Dermis microvascular lymphatic vessel endothelial cell (primary cell): ENCODE data around the gene PYGM. TPM values are rescaled to one million over a fixed set of nuclear protein-coding genes. Genes with fewer than 3 reads are reported as not detected.
A peak's percentile ranks its signal among the peaks of the same experiment; 100 is the strongest.
"Not testable (repeated sequence)": the region's sequence is repeated elsewhere in the genome, so short reads cannot be mapped to it uniquely, and the experiment has no call there.

Source experiments
- DNase-seq, 2 donors: peaks; one replicate each; pipeline versions ENCODE4 v3.0.0 to v3.0.0-alpha.2; 2010; ENCODE audit warnings: low read depth in 2 of 2
- total RNA-seq: library from RNA; depleted of rRNA; stranded (reverse); fragments of >200 nt; gene quantifications from 2 replicates; pipeline ENCODE4 v1.2.1, GENCODE V29; 2014

The PYGM gene
- total RNA-seq, 1 donor from 2014 or later, result 0.13 TPM

DNA sequence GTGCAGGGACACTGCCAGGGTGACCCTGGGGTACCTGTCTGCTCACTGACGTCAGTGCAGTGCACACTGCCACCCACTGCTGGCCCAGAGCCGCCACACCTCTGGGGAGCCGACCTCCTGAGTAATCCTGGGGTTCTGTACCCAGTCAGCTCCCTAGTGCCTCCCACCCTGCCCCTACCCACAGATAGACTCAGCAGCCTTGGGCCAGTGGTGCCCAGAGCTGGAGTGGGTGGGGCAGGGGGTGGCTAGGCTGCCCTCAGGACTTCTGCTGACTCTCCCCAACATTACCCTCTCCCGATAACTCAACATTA is 42.6 kb downstream of the PYGM start:
- DNase-seq, result no peak

DNA sequence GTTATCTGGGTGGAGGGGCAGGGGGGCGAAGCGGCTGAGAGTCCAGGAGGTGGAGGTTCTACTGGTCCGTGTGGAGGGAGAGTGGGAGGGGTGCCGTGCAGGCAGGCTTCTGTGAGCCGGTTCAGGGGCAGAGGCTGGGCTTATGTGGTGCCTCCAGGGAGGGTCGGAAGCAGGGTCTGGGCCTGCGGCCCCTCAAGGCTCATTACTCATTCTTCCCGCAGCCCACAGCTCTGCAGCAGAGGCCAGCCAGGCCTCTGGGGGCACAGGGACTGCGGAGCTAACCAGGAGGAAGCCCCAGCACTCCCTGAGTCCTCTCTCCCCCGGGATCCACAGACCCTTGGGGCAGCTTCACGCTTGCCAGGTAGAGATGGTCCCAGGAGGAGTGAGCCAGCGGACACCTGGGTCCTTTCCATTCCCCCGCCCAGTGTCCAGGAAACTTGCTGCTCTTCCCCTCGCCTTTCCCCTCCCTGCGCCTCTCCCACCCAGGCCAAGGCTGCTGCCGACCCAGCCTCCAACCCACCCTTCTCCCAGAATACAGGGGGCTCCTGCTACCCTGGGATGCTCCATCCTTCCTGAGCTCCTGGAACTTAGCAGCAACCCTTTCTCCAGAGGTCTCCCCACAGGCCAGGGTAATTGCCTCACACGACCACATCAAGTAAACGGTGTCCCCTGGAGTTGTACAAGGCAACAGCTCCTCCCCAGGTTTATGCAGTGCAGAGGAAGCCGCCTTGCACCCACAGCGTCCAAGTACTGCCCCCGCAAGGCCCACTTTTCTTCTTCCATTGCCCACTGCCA is 43.1 kb downstream of the PYGM start:
- DNase-seq, result no peak

DNA sequence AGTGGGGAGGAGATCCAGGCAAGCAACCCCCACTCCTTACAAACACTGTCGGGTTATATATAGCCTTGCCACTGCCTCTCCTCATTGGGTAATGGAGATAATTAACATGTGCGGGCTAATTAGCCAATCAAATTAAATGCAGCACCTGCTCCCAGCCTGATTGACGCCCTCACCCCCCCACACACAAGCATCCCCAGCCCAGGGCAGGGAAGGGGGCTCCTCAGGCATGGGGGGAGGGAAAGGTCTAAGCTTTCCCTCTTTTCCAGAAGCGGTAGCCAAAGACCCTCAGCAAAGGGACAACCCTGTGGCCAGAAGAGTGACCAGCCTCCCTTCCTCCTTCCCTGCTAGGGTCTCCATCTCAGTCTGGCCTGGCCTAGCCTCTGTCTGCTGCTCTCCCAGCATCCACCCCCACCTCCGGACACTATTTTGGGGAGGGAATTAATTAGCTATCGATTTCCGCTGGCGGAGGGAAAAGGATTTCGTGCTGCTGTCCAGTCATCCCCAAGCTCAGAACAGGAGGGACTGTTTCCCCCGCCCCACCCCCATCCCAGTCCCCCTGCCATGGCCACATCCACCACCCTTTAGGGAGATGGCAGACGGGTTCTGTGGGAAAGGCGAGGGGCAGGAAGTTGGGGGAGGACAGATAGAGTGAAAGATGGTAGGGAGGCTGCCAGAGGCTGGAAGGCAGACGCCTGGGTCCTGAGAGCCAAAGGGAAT is 43.9 kb downstream of the PYGM start:
- no peak for DNase-seq

DNA sequence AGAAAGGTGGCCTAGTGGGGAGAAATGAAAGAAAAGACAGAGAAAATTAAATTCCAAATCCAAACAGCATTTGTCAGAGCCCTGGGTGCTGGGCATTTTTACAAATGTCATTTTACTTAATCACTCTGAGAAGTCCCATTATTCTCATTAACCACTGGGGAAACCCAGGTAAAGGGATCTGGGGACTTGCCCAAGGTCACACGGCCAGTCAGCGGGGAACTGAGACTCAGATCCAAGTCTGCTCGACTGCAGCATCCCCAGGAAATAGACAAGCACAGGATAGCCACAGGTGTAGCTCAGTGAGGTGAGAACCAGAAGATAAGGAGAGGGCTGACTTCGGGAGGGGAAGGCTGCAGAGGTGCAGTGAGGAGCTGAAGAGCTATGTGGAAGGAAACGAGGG is 44.7 kb downstream of the PYGM start:
- no peak for DNase-seq

DNA sequence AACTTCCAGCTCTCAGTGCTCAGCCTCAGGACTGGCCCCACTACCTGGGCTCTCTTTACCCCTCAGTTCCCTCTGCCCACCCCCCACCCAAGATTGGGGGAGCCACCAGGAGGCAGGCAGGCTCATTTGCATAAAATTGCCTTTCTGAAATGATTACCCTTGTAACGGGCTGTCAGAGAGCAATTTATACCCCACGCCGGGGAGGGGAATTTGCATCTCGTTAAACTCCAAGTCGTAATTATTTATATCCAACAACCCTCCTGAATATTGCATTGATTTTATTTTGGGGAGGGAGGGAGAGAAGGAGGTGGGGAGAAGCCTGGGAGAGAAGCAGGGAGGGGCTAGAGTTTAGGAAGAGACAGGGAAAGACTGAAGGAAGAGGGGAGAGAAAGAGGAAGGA is 45.1 kb downstream of the PYGM start:
- DNase-seq, result no peak

DNA sequence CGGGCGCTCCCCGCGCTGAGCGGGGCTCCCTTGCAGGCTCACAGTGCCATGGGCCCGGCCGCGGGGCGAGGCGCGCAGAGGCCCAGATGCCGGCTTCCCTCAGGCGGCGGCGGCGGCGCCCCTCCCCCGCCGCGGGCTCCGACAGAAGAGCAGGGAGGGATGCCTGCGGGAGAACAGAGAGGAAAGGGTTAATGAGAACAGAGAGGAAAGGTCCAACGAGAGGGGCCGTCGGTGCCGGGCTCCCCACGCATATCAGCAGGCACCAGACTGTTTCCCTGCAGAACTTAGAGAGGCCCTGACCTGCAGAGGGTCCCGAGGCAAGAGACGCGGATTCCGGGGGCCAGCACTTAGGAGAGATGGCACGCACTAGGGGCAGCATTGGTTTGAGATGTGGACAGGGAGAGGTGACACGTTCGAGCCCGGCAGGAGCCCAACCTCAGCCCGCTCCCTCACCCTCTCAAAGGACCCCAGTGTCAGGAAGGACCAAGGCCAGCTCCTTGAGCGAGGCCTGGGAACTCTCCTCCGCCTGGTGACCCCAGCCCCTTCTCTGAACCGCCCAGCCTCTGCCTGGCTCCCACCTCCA is 45.9 kb downstream of the PYGM start:
- DNase-seq, result no peak

DNA sequence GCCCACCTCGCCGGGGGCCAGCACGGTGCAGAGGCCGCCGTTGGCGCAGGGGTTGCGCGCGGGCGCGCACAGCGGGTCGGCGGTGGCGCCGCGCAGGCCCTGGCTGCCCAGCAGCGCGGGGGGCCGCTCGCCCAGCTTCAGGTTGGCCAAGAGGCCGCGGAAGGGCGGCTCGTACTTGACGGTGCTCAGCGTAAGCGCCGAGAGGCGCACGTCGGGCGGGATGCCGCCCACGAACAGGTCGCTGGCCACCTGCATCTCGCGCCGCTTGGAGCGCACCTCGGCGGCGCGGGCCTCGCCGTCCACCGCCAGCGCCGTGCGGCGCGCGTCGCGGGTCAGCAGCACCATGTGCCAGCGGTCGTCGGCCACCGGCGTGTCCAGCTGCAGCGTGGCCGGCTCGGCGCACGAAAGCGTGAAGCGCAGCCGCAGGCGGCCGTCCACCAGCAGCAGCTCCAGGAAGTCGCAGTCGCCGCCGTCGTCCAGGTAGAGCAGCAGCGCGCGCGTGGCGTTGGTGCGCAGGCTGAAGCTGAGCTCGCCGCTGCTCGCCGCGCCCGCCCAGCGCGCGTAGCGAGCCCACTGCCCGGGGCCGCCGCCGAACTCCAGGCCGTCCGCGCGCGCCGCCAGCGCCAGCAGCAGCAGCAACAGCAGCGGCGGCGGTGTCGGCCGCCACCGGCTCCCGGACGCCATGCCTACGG is 46.6 kb downstream of the PYGM start:
- DNase-seq, result peak; percentile 39 to 81

DNA sequence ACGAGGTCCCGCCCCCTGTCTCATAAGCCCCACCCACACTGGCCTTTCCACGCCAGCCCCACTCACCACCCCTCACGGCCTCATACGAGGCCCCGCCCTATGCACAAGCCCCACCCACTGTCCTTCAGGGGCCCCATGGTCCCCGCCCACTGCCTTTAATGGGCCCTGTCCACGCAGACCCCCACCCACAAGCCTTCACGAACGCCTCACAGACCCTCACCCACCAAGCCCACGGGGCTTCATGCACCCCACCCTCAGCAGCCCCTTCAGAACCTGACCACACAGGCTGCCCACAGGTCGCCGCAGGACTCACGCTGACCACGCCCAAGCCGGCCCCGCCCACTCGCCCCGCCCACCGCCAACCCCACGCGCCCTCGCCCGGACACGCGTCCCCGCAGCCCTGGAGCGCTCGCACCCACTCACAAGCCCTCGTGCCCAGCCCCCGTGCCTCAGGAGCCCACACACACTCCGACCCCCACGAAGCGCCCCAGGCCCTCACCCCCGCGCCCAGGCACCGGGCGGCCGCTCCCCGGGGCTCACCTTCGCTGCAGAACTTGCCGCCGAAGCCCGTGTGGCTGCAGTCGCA is 47.3 kb downstream of the PYGM start:
- DNase-seq, result no peak

DNA sequence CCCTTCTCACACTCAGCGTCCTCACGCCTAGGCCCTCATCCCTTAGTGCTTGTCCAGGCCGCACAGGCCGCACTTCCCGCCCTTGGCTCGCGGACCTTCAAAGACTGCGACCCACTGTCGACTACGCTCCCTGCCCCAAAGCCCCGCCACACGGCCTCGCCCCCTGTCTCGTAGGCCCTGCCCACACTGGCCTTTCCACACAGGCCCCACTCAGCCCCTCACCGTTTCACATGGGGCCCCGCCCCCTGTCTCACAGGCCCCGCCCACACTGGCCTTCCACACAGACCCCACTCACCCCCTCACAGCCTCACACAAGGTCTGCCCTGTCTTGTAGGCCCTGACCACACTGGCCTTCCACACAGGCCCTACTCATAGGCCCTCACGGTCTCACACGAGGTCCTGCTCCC is 47.8 kb downstream of the PYGM start:
- no peak for DNase-seq

DNA sequence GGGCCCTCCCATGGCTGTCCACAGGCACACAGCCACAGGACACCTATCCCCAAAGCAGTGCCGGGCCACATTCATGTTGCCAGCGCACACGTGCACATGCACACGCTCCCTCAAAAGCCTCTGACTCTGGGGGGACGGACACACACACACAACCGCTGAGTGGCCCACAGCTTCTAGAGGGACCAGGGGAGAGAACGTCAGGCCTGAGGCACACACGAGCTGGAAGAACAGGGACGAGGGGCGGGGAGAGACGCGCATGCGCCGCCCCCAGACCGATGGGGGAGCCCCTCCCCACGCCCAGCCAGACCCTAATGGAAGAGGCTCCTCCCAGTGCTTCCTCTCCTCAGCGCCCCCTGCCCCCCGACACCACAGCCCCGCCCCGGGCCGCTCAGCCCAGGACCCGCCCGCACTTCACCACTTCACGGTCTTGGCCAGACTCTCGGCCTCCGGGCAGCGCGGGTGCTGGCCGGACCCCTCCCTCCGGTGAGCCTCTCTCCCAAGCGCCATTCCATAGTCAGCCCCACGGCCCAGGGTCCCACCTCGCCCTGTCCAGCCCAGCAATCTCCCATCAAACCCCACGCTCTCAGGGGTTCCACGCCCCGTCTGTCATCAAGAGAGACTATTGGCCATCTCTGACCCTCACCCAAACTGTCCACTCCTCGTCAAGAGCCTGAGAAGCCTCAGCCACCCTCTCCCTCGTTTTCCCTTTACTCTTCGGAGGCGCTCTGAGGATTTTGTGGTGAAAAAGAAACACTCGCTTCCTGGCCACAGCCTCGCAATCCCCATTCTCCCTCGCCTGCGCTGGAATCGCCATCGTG is 48.4 kb downstream of the PYGM start:
- no peak for DNase-seq

DNA sequence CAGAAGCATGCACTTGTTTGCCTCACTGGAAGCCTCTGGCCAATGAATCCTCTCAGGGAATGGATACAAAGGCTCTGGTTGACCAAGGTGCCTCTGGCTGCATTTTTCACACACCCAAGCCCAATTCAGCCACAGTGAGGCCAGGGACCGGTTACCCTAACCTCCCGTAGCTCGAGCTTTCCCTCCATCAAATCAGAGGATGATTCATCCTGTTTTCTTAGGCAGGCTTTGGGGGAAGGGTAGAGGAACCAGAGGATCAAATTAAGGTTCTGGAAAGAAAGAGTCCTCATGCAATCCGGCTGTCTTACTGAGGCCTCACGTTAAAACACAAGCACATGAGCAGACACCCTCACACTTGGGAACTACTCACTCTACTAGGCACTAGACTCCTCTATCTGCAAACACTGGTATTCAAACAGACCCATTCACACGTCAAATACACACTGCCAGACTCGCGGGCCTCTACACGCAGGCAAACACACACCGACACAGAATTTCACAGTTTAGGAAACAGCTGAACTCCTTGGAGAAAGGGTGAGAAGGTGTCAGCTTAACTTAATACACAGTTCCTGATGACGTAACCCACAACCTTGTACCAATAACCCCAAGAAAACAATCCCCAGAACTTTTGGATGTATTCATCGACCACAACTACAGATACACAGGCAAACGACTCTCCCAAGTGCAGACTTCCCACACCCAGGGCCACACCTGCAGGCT is 49.2 kb downstream of the PYGM start:
- no peak for DNase-seq

DNA sequence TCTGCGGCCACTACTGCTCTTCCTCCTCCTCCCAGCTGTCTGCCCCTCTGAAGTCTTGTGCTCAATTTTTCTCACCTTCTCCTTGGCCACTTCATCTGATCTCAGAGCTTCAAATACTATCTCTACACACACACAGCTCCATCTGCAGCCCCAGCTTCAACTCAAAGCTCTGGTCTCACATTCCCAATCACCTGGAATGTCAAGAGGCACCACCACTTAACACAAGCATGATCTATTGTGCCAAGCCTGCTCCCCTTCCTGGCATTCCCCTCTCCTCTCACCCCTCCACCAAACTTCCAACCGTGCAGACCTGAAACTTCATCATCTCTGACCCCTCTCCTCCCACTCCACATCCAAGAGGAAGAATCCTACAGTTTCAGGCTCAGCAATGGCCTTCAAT is 54.3 kb downstream of the PYGM start:
- no peak for DNase-seq

DNA sequence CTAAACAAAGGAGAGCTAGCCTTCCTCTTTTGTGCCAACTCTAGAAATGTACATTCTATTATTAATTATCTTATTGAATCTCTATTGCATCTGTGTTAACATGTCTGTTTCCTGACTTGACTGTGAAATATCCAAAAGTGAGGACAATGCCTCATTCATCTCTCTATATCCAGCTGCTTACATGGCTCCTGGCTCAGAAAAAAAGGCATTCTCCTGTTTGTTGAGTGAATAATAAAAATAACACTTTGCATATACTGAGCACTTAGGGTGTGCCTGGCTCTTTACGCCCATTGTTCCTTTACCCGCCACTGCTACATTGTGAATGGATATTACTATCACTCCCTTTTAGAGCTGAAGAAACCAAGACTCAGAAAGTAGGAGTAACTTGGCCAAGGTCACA is 56.7 kb downstream of the PYGM start:
- no peak for DNase-seq

DNA sequence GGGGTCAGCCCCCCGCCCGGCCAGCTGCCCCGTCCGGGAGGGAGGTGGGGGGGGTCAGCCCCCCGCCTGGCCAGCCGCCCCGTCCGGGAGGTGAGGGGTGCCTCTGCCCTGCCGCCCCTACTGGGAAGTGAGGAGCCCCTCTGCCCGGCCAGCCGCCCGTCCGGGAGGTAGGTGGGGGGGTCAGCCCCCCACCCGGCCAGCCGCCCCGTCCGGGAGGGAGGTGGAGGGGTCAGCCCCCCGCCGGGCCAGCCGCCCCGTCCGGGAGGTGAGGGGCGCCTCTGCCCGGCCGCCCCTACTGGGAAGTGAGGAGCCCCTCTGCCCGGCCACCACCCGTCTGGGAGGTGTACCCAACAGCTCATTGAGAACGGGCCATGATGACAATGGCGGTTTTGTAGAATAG is 57.8 kb downstream of the PYGM start:
- DNase-seq, result not testable (repeated sequence)

DNA sequence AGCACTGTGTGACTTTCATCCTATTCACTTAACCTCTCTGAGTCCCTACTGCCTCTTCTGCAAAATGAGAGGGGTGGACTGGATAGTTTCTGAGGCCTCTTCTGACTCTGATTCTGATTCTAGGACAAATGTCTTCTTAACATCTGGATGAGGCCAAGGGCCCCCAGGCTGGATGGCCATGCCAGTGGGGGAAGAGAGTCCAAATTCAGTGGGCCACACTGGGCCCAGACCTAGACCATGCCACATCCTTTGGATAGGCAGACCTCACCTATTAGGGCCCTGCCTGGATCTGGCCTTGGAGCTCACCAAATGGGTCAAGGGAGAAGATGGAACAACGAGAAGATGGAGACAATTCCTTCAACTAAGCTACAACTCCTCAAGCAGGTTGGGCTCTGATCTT is 61.3 kb downstream of the PYGM start:
- no peak for DNase-seq

DNA sequence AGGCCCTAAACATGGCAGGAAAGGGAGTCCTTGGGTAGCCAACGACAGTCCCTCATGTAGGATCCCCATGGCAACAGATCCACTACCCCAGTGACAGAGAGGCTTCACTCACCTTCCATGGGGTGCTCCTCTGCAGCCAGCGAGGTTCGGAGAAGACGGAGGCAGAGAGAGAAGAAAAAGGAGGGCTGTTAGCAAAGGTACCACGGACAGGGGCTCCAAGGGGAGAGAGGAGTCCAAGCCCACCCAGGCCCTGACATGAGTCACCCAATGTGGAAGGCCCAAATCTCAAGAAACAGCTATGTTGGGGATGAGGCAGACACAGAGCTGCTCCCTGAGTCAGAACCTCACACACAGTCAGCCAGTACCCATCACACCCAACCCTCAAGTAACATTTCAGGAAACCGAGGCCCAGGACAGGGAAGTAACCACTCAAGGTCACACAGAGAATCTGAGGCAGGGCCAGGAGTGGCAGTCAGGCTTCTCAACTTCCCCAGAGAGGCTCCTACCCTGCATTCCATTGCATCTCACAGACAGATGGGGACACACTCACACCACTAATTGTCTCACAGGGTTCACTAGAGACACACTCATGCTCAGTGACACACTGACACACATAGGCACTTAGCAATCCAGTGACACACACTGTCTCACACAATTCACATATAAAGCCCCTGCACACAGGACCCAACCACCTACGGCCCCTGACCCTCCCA is 62.0 kb downstream of the PYGM start:
- DNase-seq, result no peak
